ENCODE data around the gene BMP10.

Gene BMP10

GRCh38 chr2:68889021-68889420 lies 17.8 kb upstream of the BMP10 start:
- DNase-seq = no peak

GRCh38 chr2:68888038-68888704 lies 17.0 kb upstream of the BMP10 start:
- DNase-seq = no peak

- no peak for DNase-seq
These were observed 14.5 kb upstream of the BMP10 start for GRCh38 chr2:68885811-68886075.

GRCh38 chr2:68885074-68885810 lies 14.0 kb upstream of the BMP10 start:
- DNase-seq = no peak

- DNase-seq = no peak
These were observed 9.0 kb upstream of the BMP10 start for GRCh38 chr2:68880213-68880612.

GRCh38 chr2:68879296-68879695 lies 8.1 kb upstream of the BMP10 start:
- DNase-seq = no peak

GRCh38 chr2:68878753-68879152 lies 7.6 kb upstream of the BMP10 start:
- DNase-seq = no peak

GRCh38 chr2:68878071-68878711 lies 7.0 kb upstream of the BMP10 start:
- no peak for DNase-seq

- DNase-seq = no peak
These were observed 6.0 kb upstream of the BMP10 start for GRCh38 chr2:68877079-68877772.

GRCh38 chr2:68870215-68870614 lies 982 bp downstream of the BMP10 start:
- no peak for DNase-seq

- DNase-seq = no peak
These were observed 6.1 kb downstream of the BMP10 start for GRCh38 chr2:68865108-68865507.

GRCh38 chr2:68863996-68864395 lies 7.2 kb downstream of the BMP10 start:
- DNase-seq = no peak

GRCh38 chr2:68862889-68863288 lies 8.3 kb downstream of the BMP10 start:
- DNase-seq = no peak

GRCh38 chr2:68861330-68861729 lies 9.9 kb downstream of the BMP10 start:
- no peak for DNase-seq

- DNase-seq = no peak
These were observed 11.1 kb downstream of the BMP10 start for GRCh38 chr2:68860111-68860510.

- no peak for DNase-seq
These were observed 13.2 kb downstream of the BMP10 start for GRCh38 chr2:68857855-68858456.

- no peak for DNase-seq
These were observed 13.9 kb downstream of the BMP10 start for GRCh38 chr2:68857202-68857845.

GRCh38 chr2:68855550-68855949 lies 15.6 kb downstream of the BMP10 start:
- no peak for DNase-seq

GRCh38 chr2:68854476-68854875 lies 16.7 kb downstream of the BMP10 start:
- DNase-seq = no peak

GRCh38 chr2:68853915-68854314 lies 17.3 kb downstream of the BMP10 start:
- no peak for DNase-seq

GRCh38 chr2:68853035-68853434 lies 18.2 kb downstream of the BMP10 start:
- DNase-seq = no peak

GRCh38 chr2:68850524-68850923 lies 20.7 kb downstream of the BMP10 start:
- no peak for DNase-seq

- DNase-seq = no peak
These were observed 21.6 kb downstream of the BMP10 start for GRCh38 chr2:68849579-68850030.

Data from kidney glomerular epithelial cell (primary cell).